ENCODE results near the gene PRDM16. TPM values are rescaled to one million over a fixed set of nuclear protein-coding genes. Genes with fewer than 3 reads are reported as not detected.

Gene PRDM16
- total and polyA plus RNA-seq, 4 donors, result 0.05 to 0.67 (median 0.19) TPM

- H3K9me3 ChIP-seq (ENCODE audit: control insufficient read depth in 4 of 4, low read length in 3 of 4), result no peaks in the 10 kb centered on the region
- no peak for DNase-seq (ENCODE audit: low spot score)
- H3K4me3 ChIP-seq (ENCODE audit: low read depth in 1 of 3, low read length in 3 of 3), result no peak overlapping the region
- H3K36me3 ChIP-seq (ENCODE audit: control insufficient read depth in 4 of 4, insufficient read depth in 3 of 4, low read depth in 1 of 4, low read length in 3 of 4), result no peaks in the 10 kb centered on the region
- H3K9ac ChIP-seq (ENCODE audit: low read depth in 1 of 2, low read length in 2 of 2), result no peak overlapping the region
- no peak for TF ChIP-seq EGR1 (IDR thresholded peaks at IDR 0.05; ENCODE audit: low read depth in 2 of 2)
- TF ChIP-seq TAF1 (conservative IDR thresholded peaks at IDR 0.05), result no peak
- no peak for TF ChIP-seq RXRA (IDR thresholded peaks at IDR 0.05)
- TF ChIP-seq ZBTB33 (IDR thresholded peaks at IDR 0.05), result no peak
- no peak for TF ChIP-seq GABPA (IDR thresholded peaks at IDR 0.05 in 1 of 2, conservative IDR thresholded peaks at IDR 0.05 in 1 of 2)
- TF ChIP-seq RAD21 (IDR thresholded peaks at IDR 0.05), result no peak
- no peak for TF ChIP-seq SP1 (IDR thresholded peaks at IDR 0.05)
- no peak for TF ChIP-seq HNF4A (conservative IDR thresholded peaks at IDR 0.05)
- TF ChIP-seq NR2F2 (IDR thresholded peaks at IDR 0.05), result no peak
- no peak for TF ChIP-seq FOXA2 (IDR thresholded peaks at IDR 0.05)
- TF ChIP-seq FOXA1 (IDR thresholded peaks at IDR 0.05), result no peak
- no peak for TF ChIP-seq YY1 (IDR thresholded peaks at IDR 0.05)
- no peak for TF ChIP-seq MAX (IDR thresholded peaks at IDR 0.05)
- TF ChIP-seq CTCF (IDR thresholded peaks at IDR 0.05; ENCODE audit: low read depth, low read length, missing input control), result no peak
- TF ChIP-seq HNF4G (IDR thresholded peaks at IDR 0.05), result no peak
- no peak for TF ChIP-seq JUND (IDR thresholded peaks at IDR 0.05)
- no peak for TF ChIP-seq REST (IDR thresholded peaks at IDR 0.05)
- TF ChIP-seq ATF3 (IDR thresholded peaks at IDR 0.05), result no peak
- WGBS, result 91% methylated on average over 32 of the region's 32 CpGs
- no peaks in the 10 kb centered on the region for H3K27me3 ChIP-seq (ENCODE audit: control insufficient read depth in 4 of 4, insufficient read depth in 4 of 4, low read length in 3 of 4)
- H3K27ac ChIP-seq (ENCODE audit: low read depth in 1 of 2, low read length in 2 of 2), result no peak overlapping the region
- H3K4me1 ChIP-seq (ENCODE audit: control insufficient read depth in 4 of 4, insufficient read depth in 4 of 4, low read length in 3 of 4), result no peaks in the 10 kb centered on the region
Measured at GRCh38 chr1:3360646-3361257, 291.7 kb downstream of the PRDM16 start.
